A549 (cell line): Measurements from ENCODE around the gene SALL4.

Experiments used
- ESRRA ChIP-seq: fragments of 150-350 bp; IDR thresholded peaks from 2 replicates; pipeline ENCODE4 v1.6.1; 2014; ENCODE audit warnings: mild to moderate bottlenecking, low read length, borderline replicate concordance
- FOSL2 ChIP-seq, 2 experiments: fragments of 450-650 bp in 1 of 2; fragments of >200 bp in 1 of 2; sonication (Bioruptor Twin) in 1 of 2; formaldehyde crosslinking; IDR thresholded peaks; 2 replicates each; pipeline versions ENCODE4 v1.5.0 to v1.6.1; 2016 to 2020; ENCODE audit warnings: mild to moderate bottlenecking in 1 of 2, moderate library complexity in 1 of 2
- JUN ChIP-seq, 2 experiments: fragments of >200 bp; sonication (Bioruptor Twin); formaldehyde crosslinking; IDR thresholded peaks; 2 replicates in 1 of 2; 3 replicates in 1 of 2; pipeline ENCODE4 v1.6.1; 2016 to 2017
- POLR2A ChIP-seq: IDR thresholded peaks from 2 replicates; pipeline ENCODE4 v1.6.1; 2012; ENCODE audit warnings: mild to moderate bottlenecking, low read length
- RARB ChIP-seq: fragments of 250-450 bp; sonication (Bioruptor Pico); IDR thresholded peaks from 2 replicates; pipeline ENCODE4 v1.8.0; 2021; ENCODE audit warnings: mild to moderate bottlenecking, moderate library complexity
- SREBF2 ChIP-seq: fragments of 450-650 bp; IDR thresholded peaks from 2 replicates; pipeline ENCODE4 v1.6.1; 2014; ENCODE audit warnings: mild to moderate bottlenecking, moderate library complexity
- TP53 ChIP-seq: fragments of 250-450 bp; sonication (Bioruptor Pico); IDR thresholded peaks from 2 replicates; pipeline ENCODE4 v1.5.0; 2021; ENCODE audit warnings: mild to moderate bottlenecking, moderate library complexity
- TF ChIP-seq, protein P1 (sequence below): fragments of >200 bp; sonication (Bioruptor Twin); formaldehyde crosslinking; IDR thresholded peaks from 3 replicates; pipeline ENCODE4 v1.5.1; 2016
- TF ChIP-seq, protein P2 (sequence below): IDR thresholded peaks from 2 replicates; pipeline ENCODE4 v1.6.1; 2012

GRCh38 chr20:51818479-51819008, 16.2 kb upstream of the SALL4 start:
- TF ChIP-seq, protein P1, sequence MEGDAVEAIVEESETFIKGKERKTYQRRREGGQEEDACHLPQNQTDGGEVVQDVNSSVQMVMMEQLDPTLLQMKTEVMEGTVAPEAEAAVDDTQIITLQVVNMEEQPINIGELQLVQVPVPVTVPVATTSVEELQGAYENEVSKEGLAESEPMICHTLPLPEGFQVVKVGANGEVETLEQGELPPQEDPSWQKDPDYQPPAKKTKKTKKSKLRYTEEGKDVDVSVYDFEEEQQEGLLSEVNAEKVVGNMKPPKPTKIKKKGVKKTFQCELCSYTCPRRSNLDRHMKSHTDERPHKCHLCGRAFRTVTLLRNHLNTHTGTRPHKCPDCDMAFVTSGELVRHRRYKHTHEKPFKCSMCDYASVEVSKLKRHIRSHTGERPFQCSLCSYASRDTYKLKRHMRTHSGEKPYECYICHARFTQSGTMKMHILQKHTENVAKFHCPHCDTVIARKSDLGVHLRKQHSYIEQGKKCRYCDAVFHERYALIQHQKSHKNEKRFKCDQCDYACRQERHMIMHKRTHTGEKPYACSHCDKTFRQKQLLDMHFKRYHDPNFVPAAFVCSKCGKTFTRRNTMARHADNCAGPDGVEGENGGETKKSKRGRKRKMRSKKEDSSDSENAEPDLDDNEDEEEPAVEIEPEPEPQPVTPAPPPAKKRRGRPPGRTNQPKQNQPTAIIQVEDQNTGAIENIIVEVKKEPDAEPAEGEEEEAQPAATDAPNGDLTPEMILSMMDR = no peak
- TF ChIP-seq FOSL2 (IDR thresholded peaks at IDR 0.05) (no peak), FOSL2 (CRISPR knock-in tag; IDR thresholded peaks at IDR 0.05) (no peak), RARB (CRISPR knock-in tag) (no peak), POLR2A (no peak), JUN (IDR thresholded peaks at IDR 0.05) (no peak), ESRRA (no peak), SREBF2 (no peak), TP53 (no peak)
- TF ChIP-seq, protein P2, sequence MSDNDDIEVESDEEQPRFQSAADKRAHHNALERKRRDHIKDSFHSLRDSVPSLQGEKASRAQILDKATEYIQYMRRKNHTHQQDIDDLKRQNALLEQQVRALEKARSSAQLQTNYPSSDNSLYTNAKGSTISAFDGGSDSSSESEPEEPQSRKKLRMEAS = no peak
